GM12878 (cell line): ENCODE results near the gene MEF2C. TPM values are rescaled to one million over a fixed set of nuclear protein-coding genes. Genes with fewer than 3 reads are reported as not detected.

Source experiments
- ATAC-seq: fragments of 200-7000 bp; cut with Tn5 transposase; 3 replicates; pipeline ENCODE4 v1.9.1; 2020; ENCODE audit warnings: mild to moderate bottlenecking, moderate library complexity
- BruUV-seq: library from RNA; stranded (reverse); fragments of 400-500 nt; replicated peaks from 2 replicates; lab custom pipeline; 2021; lab: Mats Ljungman, UMichigan
- CTCF ChIA-PET: fragments of 300-600 bp; sonication (Branson Sonifier 250); formaldehyde crosslinking; extraction: SDS; loops from one replicate; lab custom pipeline; 2021; ENCODE audit warnings: inconsistent platforms; lab: Yijun Ruan, JAX
- POLR2A ChIA-PET: fragments of 350-600 bp; formaldehyde crosslinking; extraction: SDS; loops from one replicate; lab custom pipeline; 2021; ENCODE audit warnings: inconsistent platforms; lab: Charles Lee
- RAD21 ChIA-PET: fragments of 300-600 bp; sonication (Branson Sonifier 250); formaldehyde crosslinking; loops from one replicate; lab custom pipeline; 2023; ENCODE audit warnings: antibody characterized with exemption; ENCODE audit not compliant: unreplicated experiment; lab: Charles Lee
- SMC1A ChIA-PET: fragments of 300-600 bp; sonication (Branson Sonifier 250); formaldehyde crosslinking; loops from one replicate; lab custom pipeline; 2023; ENCODE audit not compliant: unreplicated experiment, uncharacterized antibody; lab: Charles Lee
- DNase-seq: peaks from one replicate; pipeline ENCODE4 v3.0.0-alpha.2; 2011; ENCODE audit warnings: low read depth, low spot score
- FAIRE-seq: peaks from 3 replicates; lab custom pipeline; 2011; peaks lifted over from hg19 to GRCh38; lab: Jason Lieb, UNC
- H2AFZ ChIP-seq: 2 replicates; pipeline ENCODE4 v1.6.0; 2011; ENCODE audit warnings: low read depth, low read length, control low read depth; ENCODE audit not compliant: control insufficient read depth
- H3K27ac ChIP-seq: 2 replicates; pipeline ENCODE4 v1.5.1; 2011; ENCODE audit warnings: control low read depth; ENCODE audit not compliant: control insufficient read depth, insufficient read depth
- H3K27me3 ChIP-seq, 2 experiments: replicated peaks in 1 of 2; 2 replicates each; pipeline versions ENCODE4 v1.6.0 to v1.6.1; 2011; ENCODE audit warnings: low read length in 1 of 2; ENCODE audit not compliant: control insufficient read depth in 2 of 2, insufficient read depth in 2 of 2
- H3K36me3 ChIP-seq, 2 experiments: 2 replicates each; pipeline ENCODE4 v1.5.1; 2011; ENCODE audit warnings: low read length in 1 of 2; ENCODE audit not compliant: control insufficient read depth in 2 of 2, insufficient read depth in 2 of 2
- H3K4me1 ChIP-seq: 2 replicates; pipeline ENCODE4 v1.6.1; 2011; ENCODE audit warnings: mild to moderate bottlenecking, low read length, moderate library complexity, mixed read lengths; ENCODE audit not compliant: control insufficient read depth, insufficient read depth
- H3K4me2 ChIP-seq: 2 replicates; pipeline ENCODE4 v1.6.0; 2011; ENCODE audit warnings: control low read depth; ENCODE audit not compliant: control insufficient read depth, insufficient read depth
- H3K4me3 ChIP-seq: fragments of 200-600 bp; sonication (generic); 2 replicates; pipeline ENCODE4 v1.5.1; 2016
- H3K79me2 ChIP-seq: 2 replicates; pipeline ENCODE4 v1.6.0; 2011; ENCODE audit warnings: low read length; ENCODE audit not compliant: control insufficient read depth, insufficient read depth
- H3K9ac ChIP-seq: 2 replicates; pipeline ENCODE4 v1.8.0; 2011; ENCODE audit warnings: low read length, control low read depth, mixed read lengths; ENCODE audit not compliant: control insufficient read depth, insufficient read depth
- H3K9me3 ChIP-seq: replicated peaks from 3 replicates; pipeline ENCODE4 v1.5.1; 2011; ENCODE audit warnings: mild to moderate bottlenecking, low read length; ENCODE audit not compliant: control insufficient read depth, insufficient read depth
- H4K20me1 ChIP-seq: 2 replicates; pipeline ENCODE4 v1.6.0; 2011; ENCODE audit not compliant: control insufficient read depth, insufficient read depth
- ATF7 ChIP-seq: fragments of 450-650 bp; IDR thresholded peaks from 2 replicates; pipeline ENCODE4 v1.6.1; 2016; ENCODE audit warnings: low read depth, mild to moderate bottlenecking
- CBFB ChIP-seq: IDR thresholded peaks from 2 replicates; pipeline ENCODE4 v1.6.1; 2016; ENCODE audit warnings: antibody characterized with exemption, low read depth
- CREB1 ChIP-seq: IDR thresholded peaks from 2 replicates; pipeline ENCODE4 v1.6.1; 2012; ENCODE audit warnings: low read depth, mild to moderate bottlenecking, inconsistent platforms
- EED ChIP-seq: sonication (generic); IDR thresholded peaks from 2 replicates; pipeline ENCODE4 v1.6.1; 2016; ENCODE audit warnings: antibody characterized with exemption, low read depth
- IKZF1 ChIP-seq: fragments of 450-650 bp; conservative IDR thresholded peaks from 2 replicates; pipeline ENCODE4 v1.6.1; 2017; ENCODE audit warnings: antibody characterized with exemption, mild to moderate bottlenecking
- IRF4 ChIP-seq: IDR thresholded peaks from 2 replicates; pipeline ENCODE4 v1.6.1; 2011; ENCODE audit warnings: low read depth, low read length
- JUNB ChIP-seq: IDR thresholded peaks from 2 replicates; pipeline ENCODE4 v1.6.1; 2016; ENCODE audit warnings: antibody characterized with exemption, mild to moderate bottlenecking
- MTA3 ChIP-seq: IDR thresholded peaks from 2 replicates; pipeline ENCODE4 v1.6.1; 2012; ENCODE audit warnings: low read length, inconsistent platforms, borderline replicate concordance
- NFIC ChIP-seq: IDR thresholded peaks from 2 replicates; pipeline ENCODE4 v1.6.1; 2012; ENCODE audit warnings: low read depth, mild to moderate bottlenecking, inconsistent platforms, low read length, moderate library complexity
- RBBP5 ChIP-seq: fragments of 200-600 bp; sonication (generic); conservative IDR thresholded peaks from 2 replicates; pipeline ENCODE4 v1.6.1; 2016
- SMARCA5 ChIP-seq: fragments of 450-650 bp; IDR thresholded peaks from 2 replicates; pipeline ENCODE4 v1.6.1; 2017; ENCODE audit warnings: mild to moderate bottlenecking
- TCF12 ChIP-seq: IDR thresholded peaks from 2 replicates; pipeline ENCODE4 v1.6.1; 2011; ENCODE audit warnings: low read depth, mild to moderate bottlenecking, low read length
- YY1 ChIP-seq: IDR thresholded peaks from 2 replicates; pipeline ENCODE4 v1.6.1; 2011; ENCODE audit warnings: low read depth, mild to moderate bottlenecking, low read length
- ZBTB4 ChIP-seq: fragments of 450-650 bp; formaldehyde crosslinking; IDR thresholded peaks from 2 replicates; pipeline ENCODE4 v1.4.0; 2022; ENCODE audit warnings: mild to moderate bottlenecking, moderate library complexity
- WGBS: methylation state at CpG from one replicate; pipeline ENCODE4 v1.1.6; 2016; ENCODE audit warnings: low lambda C conversion rate; ENCODE audit not compliant: insufficient replicate concordance, insufficient coverage; ENCODE audit errors: missing lambda C conversion rate; 5-methylcytosine and 5-hydroxymethylcytosine counted together
- in situ Hi-C: fragments of 300-500 bp; cut with MboI; formaldehyde crosslinking; loops from 9 replicates; pipeline ENCODE4 v1.14.3; 2018; ENCODE audit warnings: mixed read lengths
- intact Hi-C: fragments of 100-400 bp; cut with micrococcal nuclease; formaldehyde crosslinking; loops from one replicate; pipeline ENCODE4 v1.14.2; 2022; ENCODE audit not compliant: unreplicated experiment
- polyA plus RNA-seq, 11 experiments: library from polyadenylated mRNA; depleted of rRNA in 4 of 11; unstranded in 6 of 11; stranded (reverse) in 5 of 11; fragments of >200 nt; fragmentation: Nextera tagmentation in 4 of 11; fragmentation: Illumina TruSeq in 1 of 11; extraction: Ambion mirVana in 4 of 11; extraction: Trizol in 1 of 11; gene quantifications; 1 replicate in 1 of 11; 2 replicates in 10 of 11; pipeline versions ENCODE4 v1.2.1 to v1.2.3, GENCODE V29; 2011 to 2016; ENCODE audit warnings: inconsistent platforms in 2 of 11, missing spikeins in 2 of 11, low read depth in 1 of 11
- total RNA-seq, 4 experiments: library from RNA; depleted of rRNA in 3 of 4; stranded (reverse); fragments of >200 nt in 3 of 4; fragmentation: Illumina TruSeq in 1 of 4; extraction: Trizol in 1 of 4; gene quantifications; 2 replicates each; pipeline versions ENCODE4 v1.2.1 to v1.2.3, GENCODE V29; 2013 to 2021
- TF ChIP-seq, protein P1 (sequence below): fragments of 450-650 bp; IDR thresholded peaks from 2 replicates; pipeline ENCODE4 v1.6.1; 2017; ENCODE audit warnings: mild to moderate bottlenecking, moderate library complexity
- TF ChIP-seq, protein P2 (sequence below): fragments of 450-650 bp; IDR thresholded peaks from 2 replicates; pipeline ENCODE4 v1.6.1; 2016; ENCODE audit warnings: mild to moderate bottlenecking

Gene MEF2C
- total and polyA plus RNA-seq, 10 of the 15 experiments (the other 5 are each of a cell fraction or from before 2014, with no cell fraction given) = 104 to 225 (median 180) TPM

DNA sequence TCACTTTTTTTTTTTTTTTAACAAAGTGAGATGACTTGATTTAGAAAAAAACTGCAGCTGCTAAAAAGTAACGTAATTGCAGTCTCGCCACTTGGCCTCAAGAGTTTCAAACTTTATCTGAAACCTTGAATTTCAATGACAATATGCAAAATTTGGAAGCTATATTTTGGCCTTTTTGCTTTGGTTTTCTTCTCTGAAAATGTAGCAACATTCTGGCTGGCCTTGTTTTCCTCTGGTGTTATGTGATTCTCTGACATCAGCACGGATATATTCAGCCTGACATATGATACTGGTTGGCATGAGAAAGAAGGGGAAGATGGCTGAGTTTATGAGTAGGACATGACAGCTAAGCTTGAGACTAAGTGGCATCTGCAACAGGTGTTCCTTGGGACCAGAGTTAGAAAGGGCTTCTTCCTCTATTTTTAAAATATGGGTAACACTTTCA, 136.5 kb downstream of the MEF2C start:
- FAIRE-seq = peak; percentile 13
- Histone ChIP-seq H3K4me2 (no peak overlapping the region), H2AFZ (no peak overlapping the region), H3K27ac (peak overlapping the region; percentile 76), H3K9ac (no peak overlapping the region), H4K20me1 (no peaks in the 10 kb centered on the region), H3K9me3 (no peaks in the 10 kb centered on the region; the same call in 2 of the 3 replicates), H3K4me1 (peaks cover 23% of the 10 kb centered on the region; the same call in 1 of the 2 replicates), H3K27me3 (no peaks in the 10 kb centered on the region), H3K79me2 (peaks cover 5% of the 10 kb centered on the region), H3K4me3 (no peak overlapping the region), H3K36me3 (peaks cover 0 to 31% of the 10 kb centered on the region in 2 experiments)
- BruUV-seq = no TSS peak
- intact Hi-C loops = no loop called here
- CTCF ChIA-PET = interaction anchor here (0.6 to 4.4 kb wide), 13 partner anchors 9 to 138 kb away, joined by 3 to 25 read pairs (median 4); no protein-coding TSS in a partner anchor
- peak; percentile 76 for DNase-seq
- POLR2A ChIA-PET = interaction anchor here (0.6 to 2.8 kb wide), 7 partner anchors 10 to 406 kb away, joined by 3 to 17 read pairs (median 4); no protein-coding TSS in a partner anchor
- in situ Hi-C loops = no loop called here
- RAD21 ChIA-PET = interaction anchor here (0.7 to 24.9 kb wide), 18 partner anchors 9 to 335 kb away, joined by 3 to 594 read pairs (median 6); partner anchors contain the start of gene MEF2C
- peak; percentile 87 for ATAC-seq
- WGBS = 0% methylated on average over 3 of the region's 3 CpGs
- SMC1A ChIA-PET = interaction anchor here (0.7 to 6.5 kb wide), 18 partner anchors 10 to 691 kb away, joined by 3 to 83 read pairs (median 6); no protein-coding TSS in a partner anchor
- TF ChIP-seq IRF4 (no peak), EED (0 out of 2 replicates have a peak, but pooled peaks have one; percentile 48), SMARCA5 (no peak), ZBTB4 (CRISPR knock-in tag) (no peak), YY1 (peak; percentile 50; the same call in 1 of the 2 replicates), MTA3 (peak; percentile 69; the same call in 1 of the 2 replicates), NFIC (peak; percentile 66), RBBP5 (no peak), CREB1 (0 out of 2 replicates have a peak, but pooled peaks have one; percentile 27), IKZF1 (peak; percentile 34; the same call in 1 of the 2 replicates), TCF12 (peak; percentile 71), CBFB (peak; percentile 24; the same call in 1 of the 2 replicates), ATF7 (peak; percentile 62), JUNB (0 out of 2 replicates have a peak, but pooled peaks have one; percentile 19)
- TF ChIP-seq, protein P1, sequence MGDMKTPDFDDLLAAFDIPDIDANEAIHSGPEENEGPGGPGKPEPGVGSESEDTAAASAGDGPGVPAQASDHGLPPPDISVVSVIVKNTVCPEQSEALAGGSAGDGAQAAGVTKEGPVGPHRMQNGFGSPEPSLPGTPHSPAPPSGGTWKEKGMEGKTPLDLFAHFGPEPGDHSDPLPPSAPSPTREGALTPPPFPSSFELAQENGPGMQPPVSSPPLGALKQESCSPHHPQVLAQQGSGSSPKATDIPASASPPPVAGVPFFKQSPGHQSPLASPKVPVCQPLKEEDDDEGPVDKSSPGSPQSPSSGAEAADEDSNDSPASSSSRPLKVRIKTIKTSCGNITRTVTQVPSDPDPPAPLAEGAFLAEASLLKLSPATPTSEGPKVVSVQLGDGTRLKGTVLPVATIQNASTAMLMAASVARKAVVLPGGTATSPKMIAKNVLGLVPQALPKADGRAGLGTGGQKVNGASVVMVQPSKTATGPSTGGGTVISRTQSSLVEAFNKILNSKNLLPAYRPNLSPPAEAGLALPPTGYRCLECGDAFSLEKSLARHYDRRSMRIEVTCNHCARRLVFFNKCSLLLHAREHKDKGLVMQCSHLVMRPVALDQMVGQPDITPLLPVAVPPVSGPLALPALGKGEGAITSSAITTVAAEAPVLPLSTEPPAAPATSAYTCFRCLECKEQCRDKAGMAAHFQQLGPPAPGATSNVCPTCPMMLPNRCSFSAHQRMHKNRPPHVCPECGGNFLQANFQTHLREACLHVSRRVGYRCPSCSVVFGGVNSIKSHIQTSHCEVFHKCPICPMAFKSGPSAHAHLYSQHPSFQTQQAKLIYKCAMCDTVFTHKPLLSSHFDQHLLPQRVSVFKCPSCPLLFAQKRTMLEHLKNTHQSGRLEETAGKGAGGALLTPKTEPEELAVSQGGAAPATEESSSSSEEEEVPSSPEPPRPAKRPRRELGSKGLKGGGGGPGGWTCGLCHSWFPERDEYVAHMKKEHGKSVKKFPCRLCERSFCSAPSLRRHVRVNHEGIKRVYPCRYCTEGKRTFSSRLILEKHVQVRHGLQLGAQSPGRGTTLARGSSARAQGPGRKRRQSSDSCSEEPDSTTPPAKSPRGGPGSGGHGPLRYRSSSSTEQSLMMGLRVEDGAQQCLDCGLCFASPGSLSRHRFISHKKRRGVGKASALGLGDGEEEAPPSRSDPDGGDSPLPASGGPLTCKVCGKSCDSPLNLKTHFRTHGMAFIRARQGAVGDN = peak; percentile 70; the same call in 1 of the 2 replicates
- TF ChIP-seq, protein P2, sequence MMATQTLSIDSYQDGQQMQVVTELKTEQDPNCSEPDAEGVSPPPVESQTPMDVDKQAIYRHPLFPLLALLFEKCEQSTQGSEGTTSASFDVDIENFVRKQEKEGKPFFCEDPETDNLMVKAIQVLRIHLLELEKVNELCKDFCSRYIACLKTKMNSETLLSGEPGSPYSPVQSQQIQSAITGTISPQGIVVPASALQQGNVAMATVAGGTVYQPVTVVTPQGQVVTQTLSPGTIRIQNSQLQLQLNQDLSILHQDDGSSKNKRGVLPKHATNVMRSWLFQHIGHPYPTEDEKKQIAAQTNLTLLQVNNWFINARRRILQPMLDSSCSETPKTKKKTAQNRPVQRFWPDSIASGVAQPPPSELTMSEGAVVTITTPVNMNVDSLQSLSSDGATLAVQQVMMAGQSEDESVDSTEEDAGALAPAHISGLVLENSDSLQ = peak; percentile 57; the same call in 1 of the 2 replicates
